Measurements from ENCODE around the gene MTHFD1. TPM values are rescaled to one million over a fixed set of nuclear protein-coding genes. Genes with fewer than 3 reads are reported as not detected.

MTHFD1 gene
- total and polyA plus RNA-seq, 2 of the 4 experiments (the other 2 are of a cell fraction), result 32.2 to 64.9 TPM

GRCh38 chr14:64391113-64391725 is 3.1 kb downstream of the MTHFD1 start:
- Histone ChIP-seq H3K18ac (ENCODE audit: low read depth, low read length) (no peak overlapping the region), H2AFZ (replicated peaks; ENCODE audit: low read length, poor library complexity) (no peak overlapping the region), H2AK5ac (ENCODE audit: low read depth, low read length) (no peak overlapping the region), H3K23ac (ENCODE audit: low read depth, low read length) (no peak overlapping the region), H3K4me3 (ENCODE audit: insufficient read depth, low read depth, low read length) (no peak overlapping the region), H3K27ac (ENCODE audit: insufficient read depth, low read length) (no peak overlapping the region), H3K4ac (ENCODE audit: low read depth, low read length) (no peak overlapping the region), H4K8ac (ENCODE audit: low read depth in 2 of 2, low read length in 2 of 2) (no peak overlapping the region), H3K79me1 (ENCODE audit: low read depth in 1 of 2, low read length in 2 of 2) (peaks cover 10 to 60% of the 10 kb centered on the region in 2 experiments; a peak in 3 of 4 replicates), H3K4me1 (ENCODE audit: control insufficient read depth, insufficient read depth, low read length) (no peaks in the 10 kb centered on the region), H3K9me1 (ENCODE audit: insufficient read depth, low read length) (no peaks in the 10 kb centered on the region; the same call in 1 of the 2 replicates), H3K9me3 (ENCODE audit: control insufficient read depth, insufficient read depth, low read length) (no peaks in the 10 kb centered on the region), H2BK20ac (ENCODE audit: low read depth, low read length) (no peak overlapping the region), H2BK5ac (ENCODE audit: low read depth, low read length, poor library complexity, severe bottlenecking) (no peak overlapping the region), H3K14ac (replicated peaks; ENCODE audit: low read depth, low read length) (no peak overlapping the region), H2BK15ac (ENCODE audit: low read depth, low read length) (no peak overlapping the region), H4K20me1 (ENCODE audit: insufficient read depth, low read length) (peaks cover 3% of the 10 kb centered on the region), H2BK120ac (ENCODE audit: low read depth, low read length) (no peak overlapping the region), H2AK9ac (replicated peaks; ENCODE audit: low read depth, low read length, poor library complexity) (no peak overlapping the region), H3K9ac (ENCODE audit: low read depth, low read length) (no peak overlapping the region), H4K91ac (ENCODE audit: insufficient read depth, low read depth, low read length) (no peak overlapping the region), H3K4me2 (ENCODE audit: low read depth, low read length) (no peak overlapping the region), H3K27me3 (ENCODE audit: control insufficient read depth, insufficient read depth, low read length) (no peaks in the 10 kb centered on the region), H3K36me3 (ENCODE audit: control insufficient read depth, insufficient read depth, low read length) (0 out of 2 replicates have a peak, but pooled peaks cover 2% of the 10 kb centered on the region), H3K56ac (ENCODE audit: extremely low read depth, insufficient read depth, low read length) (no peak overlapping the region), H4K5ac (ENCODE audit: low read depth, low read length) (no peak overlapping the region)
- in situ Hi-C loops (cut with MboI; ENCODE audit: low sequenced_read_pairs) (no loop called here), dilution Hi-C loops (cut with HindIII; ENCODE audit: low sequenced_read_pairs, unreplicated experiment) (no loop called here), intact Hi-C loops (cut with micrococcal nuclease) (no loop called here)
- BruUV-seq (replicated peaks), result no TSS peak
- DNase-seq, result no peak
- TF ChIP-seq CEBPB (IDR thresholded peaks at IDR 0.05; ENCODE audit: low read depth, low read length) (no peak), BHLHE40 (IDR thresholded peaks at IDR 0.05; ENCODE audit: low read depth, low read length) (no peak), MAFK (IDR thresholded peaks at IDR 0.05; ENCODE audit: low read depth, low read length) (no peak), ELK1 (IDR thresholded peaks at IDR 0.05; ENCODE audit: borderline replicate concordance, low read depth, low read length) (no peak), POLR2A (IDR thresholded peaks at IDR 0.05; ENCODE audit: low read depth, low read length) (no peak), RFX5 (IDR thresholded peaks at IDR 0.05; ENCODE audit: low read depth, low read length) (no peak), FOS (IDR thresholded peaks at IDR 0.05; ENCODE audit: low read depth, low read length) (no peak), MAZ (IDR thresholded peaks at IDR 0.05; ENCODE audit: borderline replicate concordance, low read depth, low read length) (no peak), SMC3 (IDR thresholded peaks at IDR 0.05; ENCODE audit: low read depth, low read length) (no peak), RCOR1 (IDR thresholded peaks at IDR 0.05; ENCODE audit: insufficient replicate concordance, low read length) (no peak), USF2 (IDR thresholded peaks at IDR 0.05; ENCODE audit: low read depth, low read length) (no peak), CHD1 (IDR thresholded peaks at IDR 0.05; ENCODE audit: low read depth, low read length) (no peak), MXI1 (IDR thresholded peaks at IDR 0.05; ENCODE audit: borderline replicate concordance, low read depth, low read length) (no peak), RAD21 (IDR thresholded peaks at IDR 0.05; ENCODE audit: low read length) (no peak), CTCF (conservative IDR thresholded peaks at IDR 0.05; ENCODE audit: low read depth, low read length) (no peak), NFE2L2 (IDR thresholded peaks at IDR 0.05; ENCODE audit: low read depth, low read length) (no peak)
- WGBS, 2 experiments (ENCODE audit: extremely low coverage in 2 of 2, insufficient read length in 1 of 2), result 93% methylated on average over 3 of the region's 12 CpGs; no CpG with 5 or more reads in 1 of the 2 experiments
- ChIA-PET POLR2A (ENCODE audit: unreplicated experiment) (no interaction called here), CTCF (no interaction called here)
- no peak for ATAC-seq (ENCODE audit: low read depth)

Measured in IMR-90 (cell line).